Measurements from ENCODE around the gene TNS3. TPM values are rescaled to one million over a fixed set of nuclear protein-coding genes. Genes with fewer than 3 reads are reported as not detected.

Gene TNS3
- total and polyA plus RNA-seq, 2 donors (not counting 1 experiment from before 2014, with no cell fraction given) = 11.4 to 77.5 TPM

GRCh38 chr7:47621979-47622561 is 40.2 kb upstream of the TNS3 start:
- Mint-ChIP-seq H3K27ac (peak overlapping the region; percentile 75), H3K27me3 (no peaks in the 10 kb centered on the region), H3K4me1 (peaks cover 56% of the 10 kb centered on the region), H3K9me3 (ENCODE audit: insufficient read depth) (no peaks in the 10 kb centered on the region), H3K4me3 (peak overlapping the region; percentile 79)
- ChIA-PET POLR2A (interaction anchor here (0.6 to 0.7 kb wide), 2 partner anchors 93 to 125 kb away, joined by 3 to 4 read pairs; no protein-coding TSS in a partner anchor), CTCF (interaction anchor here (1.2 kb wide), 1 partner anchor 12 kb away, joined by 3 read pairs; no protein-coding TSS in a partner anchor)
- peak; percentile 21 for ATAC-seq (ENCODE audit: low read depth)
- Histone ChIP-seq H3K4me2 (replicated peaks; ENCODE audit: low read depth, low read length, poor library complexity, severe bottlenecking) (peak overlapping the region; percentile 39), H2AFZ (ENCODE audit: insufficient read depth, low read depth, low read length, poor library complexity, severe bottlenecking) (peak overlapping the region; percentile 27), H3K36me3 (replicated peaks in 1 of 2; ENCODE audit: control extremely low read depth in 1 of 2, control insufficient read depth in 1 of 2, extremely low read depth in 1 of 2, insufficient read depth in 2 of 2, low read length in 1 of 2) (no peaks in the 10 kb centered on the region), H3K27ac (ENCODE audit: low read length in 2 of 2) (no peak overlapping the region), H3K9ac (ENCODE audit: low read length) (no peak overlapping the region), H3K4me3 (ENCODE audit: control extremely low read depth in 1 of 5, extremely low read depth in 1 of 5, insufficient read depth in 1 of 5, low read depth in 2 of 5, low read length in 4 of 5) (no peak overlapping the region), H3K79me2 (ENCODE audit: control insufficient read depth, insufficient read depth, low read length) (no peaks in the 10 kb centered on the region), H3K27me3 (replicated peaks in 1 of 4; ENCODE audit: control extremely low read depth in 1 of 4, control insufficient read depth in 3 of 4, insufficient read depth in 4 of 4, low read length in 3 of 4) (no peaks in the 10 kb centered on the region), H3K9me3 (ENCODE audit: control extremely low read depth in 1 of 3, control insufficient read depth in 2 of 3, insufficient read depth in 1 of 3, low read length in 2 of 3) (no peaks in the 10 kb centered on the region), H4K20me1 (ENCODE audit: control insufficient read depth, insufficient read depth, low read length, poor library complexity, severe bottlenecking) (no peaks in the 10 kb centered on the region), H3K4me1 (ENCODE audit: control insufficient read depth in 2 of 2, insufficient read depth in 2 of 2, low read length in 2 of 2) (peaks cover 34 to 54% of the 10 kb centered on the region in 2 donors)
- no peak for TF ChIP-seq CTCF (IDR thresholded peaks at IDR 0.05)
- 82% methylated on average over 10 of the region's 14 CpGs for WGBS (ENCODE audit: insufficient coverage)
- intact Hi-C loops (cut with micrococcal nuclease) = no loop called here
- no peak for DNase-seq

GRCh38 chr7:47621347-47621746 is 39.4 kb upstream of the TNS3 start:
- H3K27me3 Mint-ChIP-seq = no peaks in the 10 kb centered on the region
- H3K27ac Mint-ChIP-seq = peak overlapping the region; percentile 75
- intact Hi-C loops (cut with micrococcal nuclease) = no loop called here
- no peaks in the 10 kb centered on the region for H3K9me3 Mint-ChIP-seq (ENCODE audit: insufficient read depth)
- Histone ChIP-seq H3K4me3 (ENCODE audit: control extremely low read depth in 1 of 5, extremely low read depth in 1 of 5, insufficient read depth in 1 of 5, low read depth in 2 of 5, low read length in 4 of 5) (no peak overlapping the region), H2AFZ (ENCODE audit: insufficient read depth, low read depth, low read length, poor library complexity, severe bottlenecking) (peak overlapping the region; percentile 27), H3K4me2 (replicated peaks; ENCODE audit: low read depth, low read length, poor library complexity, severe bottlenecking) (peak overlapping the region; percentile 39), H3K9me3 (ENCODE audit: control extremely low read depth in 1 of 3, control insufficient read depth in 2 of 3, insufficient read depth in 1 of 3, low read length in 2 of 3) (no peaks in the 10 kb centered on the region), H3K9ac (ENCODE audit: low read length) (no peak overlapping the region), H3K27me3 (replicated peaks in 1 of 4; ENCODE audit: control extremely low read depth in 1 of 4, control insufficient read depth in 3 of 4, insufficient read depth in 4 of 4, low read length in 3 of 4) (no peaks in the 10 kb centered on the region), H4K20me1 (ENCODE audit: control insufficient read depth, insufficient read depth, low read length, poor library complexity, severe bottlenecking) (no peaks in the 10 kb centered on the region), H3K79me2 (ENCODE audit: control insufficient read depth, insufficient read depth, low read length) (no peaks in the 10 kb centered on the region), H3K36me3 (replicated peaks in 1 of 2; ENCODE audit: control extremely low read depth in 1 of 2, control insufficient read depth in 1 of 2, extremely low read depth in 1 of 2, insufficient read depth in 2 of 2, low read length in 1 of 2) (no peaks in the 10 kb centered on the region), H3K27ac (ENCODE audit: low read length in 2 of 2) (no peak overlapping the region), H3K4me1 (ENCODE audit: control insufficient read depth in 2 of 2, insufficient read depth in 2 of 2, low read length in 2 of 2) (peaks cover 28 to 47% of the 10 kb centered on the region in 2 donors)
- ATAC-seq (ENCODE audit: low read depth) = no peak
- no peak for DNase-seq
- peaks cover 51% of the 10 kb centered on the region for H3K4me1 Mint-ChIP-seq
- CTCF ChIA-PET = interaction anchor here (1.2 kb wide), 1 partner anchor 11 kb away, joined by 3 read pairs; no protein-coding TSS in a partner anchor
- peak overlapping the region; percentile 79 for H3K4me3 Mint-ChIP-seq
- no peak for TF ChIP-seq EZH2 (IDR thresholded peaks at IDR 0.05; ENCODE audit: borderline replicate concordance, insufficient read depth, low read depth, low read length, poor library complexity, severe bottlenecking)
- no peak for TF ChIP-seq CTCF (IDR thresholded peaks at IDR 0.05)
- 80% methylated on average over 6 of the region's 12 CpGs for WGBS (ENCODE audit: insufficient coverage)
- POLR2A ChIA-PET = interaction anchor here (0.6 to 0.7 kb wide), 2 partner anchors 93 to 124 kb away, joined by 3 to 4 read pairs; no protein-coding TSS in a partner anchor

All from B cell (primary cell).